NT2/D1 (cell line): ENCODE data around the gene MAX.
A peak's percentile ranks its signal among the peaks of the same experiment; 100 is the strongest.

ENCODE experiments used
- DNase-seq: peaks from one replicate; pipeline ENCODE4 v3.0.0-alpha.2; 2011; ENCODE audit warnings: low read depth, low spot score
- H3K27me3 ChIP-seq: 2 replicates; pipeline ENCODE4 v1.6.0; 2011; ENCODE audit warnings: mild to moderate bottlenecking; ENCODE audit not compliant: insufficient read length, insufficient read depth
- H3K36me3 ChIP-seq: 2 replicates; pipeline ENCODE4 v1.6.1; 2011; ENCODE audit warnings: mild to moderate bottlenecking, low read length, mixed read lengths; ENCODE audit not compliant: insufficient read depth, insufficient read length
- H3K4me1 ChIP-seq: 2 replicates; pipeline ENCODE4 v1.5.1; 2011; ENCODE audit not compliant: insufficient read depth, insufficient read length
- H3K4me3 ChIP-seq: 2 replicates; pipeline ENCODE4 v1.5.1; 2011; ENCODE audit warnings: low read depth; ENCODE audit not compliant: insufficient read length
- H3K9ac ChIP-seq: 2 replicates; pipeline ENCODE4 v1.6.0; 2011; ENCODE audit warnings: low read depth; ENCODE audit not compliant: insufficient read length
- H3K9me3 ChIP-seq: 2 replicates; pipeline ENCODE4 v1.5.1; 2011; ENCODE audit warnings: mild to moderate bottlenecking, low read length; ENCODE audit not compliant: insufficient read depth
- SUZ12 ChIP-seq: IDR thresholded peaks from 2 replicates; pipeline ENCODE4 v1.6.1; 2011; ENCODE audit not compliant: insufficient read length, insufficient read depth; ENCODE audit errors: extremely low read depth
- YY1 ChIP-seq: IDR thresholded peaks from 2 replicates; pipeline ENCODE4 v1.6.1; 2011; ENCODE audit not compliant: insufficient read length, insufficient read depth
- ZNF274 ChIP-seq: IDR thresholded peaks from 2 replicates; pipeline ENCODE4 v1.6.1; 2011; ENCODE audit warnings: mild to moderate bottlenecking, low read depth, low read length

The MAX gene

GRCh38 chr14:65102441-65103149 lies at the start of gene MAX:
Gene MAX, minus strand, starts transcription at chr14:65102517. Its CDS starts 178 bp downstream, at chr14:65102339.
- peaks cover 16% of the 10 kb centered on the region for H3K36me3 ChIP-seq
- H3K4me3 ChIP-seq: peak within 1 kb of the TSS; percentile 74
- H3K4me1 ChIP-seq: no peaks in the 10 kb centered on the region
- H3K9me3 ChIP-seq: no peaks in the 10 kb centered on the region
- H3K9ac ChIP-seq: peak within 1 kb of the TSS; percentile 82
- no peaks in the 10 kb centered on the region for H3K27me3 ChIP-seq
- no peak for TF ChIP-seq ZNF274
- no peak for TF ChIP-seq YY1
- TF ChIP-seq SUZ12: no peak
- DNase-seq: peak; percentile 91

DNA sequence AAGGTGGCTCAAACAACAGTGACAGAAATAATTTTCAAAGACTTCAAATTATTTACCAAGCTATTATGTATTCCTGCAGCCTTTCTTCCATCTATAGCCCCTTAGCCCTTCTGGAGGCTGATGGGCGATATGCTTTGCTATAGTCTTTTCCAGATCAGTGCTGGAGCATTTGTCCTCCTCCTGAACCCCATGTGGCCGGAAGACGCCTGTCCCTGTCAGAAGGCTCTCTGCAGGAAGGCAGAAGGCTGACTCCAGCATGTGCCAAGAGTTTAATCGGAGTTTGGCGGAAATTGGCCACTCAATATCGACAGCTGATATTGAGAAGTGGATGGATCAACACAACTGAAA lies 49.3 kb upstream of the MAX start:
- no peaks in the 10 kb centered on the region for H3K27me3 ChIP-seq
- no peaks in the 10 kb centered on the region for H3K36me3 ChIP-seq

GRCh38 chr14:65150898-65151608 lies 48.7 kb upstream of the MAX start:
- Histone ChIP-seq H3K9ac (no peak overlapping the region), H3K4me3 (no peak overlapping the region), H3K36me3 (no peaks in the 10 kb centered on the region), H3K27me3 (no peaks in the 10 kb centered on the region), H3K9me3 (no peaks in the 10 kb centered on the region), H3K4me1 (peaks cover 2% of the 10 kb centered on the region)
- DNase-seq: no peak
- no peak for TF ChIP-seq YY1
- no peak for TF ChIP-seq ZNF274
- TF ChIP-seq SUZ12: no peak

More for the DNA sequence above, 49.3 kb upstream of the MAX start:
- Histone ChIP-seq H3K9ac (no peak overlapping the region), H3K9me3 (no peaks in the 10 kb centered on the region), H3K4me1 (peaks cover 4% of the 10 kb centered on the region), H3K4me3 (no peak overlapping the region)
- TF ChIP-seq SUZ12 (no peak), YY1 (no peak), ZNF274 (no peak)
- DNase-seq: no peak

DNA sequence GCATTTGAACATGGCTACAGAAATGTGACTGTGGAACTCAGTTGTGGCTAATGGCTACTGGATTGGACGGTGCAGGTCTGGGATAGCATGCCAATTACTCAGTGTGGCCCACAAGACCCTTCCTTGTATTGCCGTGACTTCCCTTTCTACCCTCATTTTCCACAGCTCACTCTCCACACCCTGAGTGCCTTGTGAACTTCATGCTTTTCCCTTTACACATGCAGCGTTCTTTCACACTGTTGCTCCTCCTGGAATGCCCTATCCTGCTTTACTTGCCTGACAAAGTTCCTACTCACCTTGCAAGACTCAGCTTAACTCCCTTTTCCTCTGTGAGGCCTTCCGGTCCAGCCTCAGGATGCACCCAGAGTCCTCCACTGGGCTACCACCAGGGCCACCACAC lies 46.8 kb upstream of the MAX start:
- no peak for TF ChIP-seq SUZ12
- no peak for TF ChIP-seq YY1
- TF ChIP-seq ZNF274: no peak
- Histone ChIP-seq H3K36me3 (no peaks in the 10 kb centered on the region), H3K27me3 (no peaks in the 10 kb centered on the region), H3K4me1 (peaks cover 2% of the 10 kb centered on the region), H3K9me3 (no peaks in the 10 kb centered on the region), H3K4me3 (no peak overlapping the region), H3K9ac (no peak overlapping the region)
- no peak for DNase-seq

DNA sequence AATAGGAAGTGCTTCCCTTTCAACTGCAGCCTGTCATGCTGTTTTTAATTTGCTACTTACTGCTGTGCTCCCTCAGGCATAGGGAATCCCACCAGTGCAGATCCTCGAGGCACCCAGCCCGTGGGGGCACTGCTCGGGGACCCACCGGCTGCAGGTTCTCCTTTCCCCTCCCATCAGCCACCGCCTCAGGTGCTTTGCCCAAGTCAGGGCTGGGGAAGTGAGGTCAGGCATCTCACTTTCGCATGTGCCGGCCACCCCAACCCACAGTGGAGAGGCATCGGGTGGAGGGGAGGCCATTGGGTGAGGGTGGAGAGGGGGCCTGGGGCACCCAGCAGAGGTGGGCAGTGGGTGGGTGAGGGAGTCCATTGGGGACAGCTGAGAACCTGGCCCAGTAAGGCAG lies 41.9 kb upstream of the MAX start:
- H3K4me1 ChIP-seq: peaks cover 1% of the 10 kb centered on the region
- H3K9ac ChIP-seq: no peak overlapping the region
- TF ChIP-seq YY1: no peak
- no peaks in the 10 kb centered on the region for H3K9me3 ChIP-seq
- no peak overlapping the region for H3K4me3 ChIP-seq
- DNase-seq: no peak
- no peaks in the 10 kb centered on the region for H3K36me3 ChIP-seq
- no peaks in the 10 kb centered on the region for H3K27me3 ChIP-seq

GRCh38 chr14:65142914-65143625 lies 40.8 kb upstream of the MAX start:
- Histone ChIP-seq H3K4me1 (no peaks in the 10 kb centered on the region), H3K9me3 (no peaks in the 10 kb centered on the region), H3K27me3 (no peaks in the 10 kb centered on the region), H3K36me3 (no peaks in the 10 kb centered on the region), H3K4me3 (no peak overlapping the region), H3K9ac (no peak overlapping the region)
- TF ChIP-seq SUZ12 (no peak), ZNF274 (no peak), YY1 (no peak)
- no peak for DNase-seq

DNA sequence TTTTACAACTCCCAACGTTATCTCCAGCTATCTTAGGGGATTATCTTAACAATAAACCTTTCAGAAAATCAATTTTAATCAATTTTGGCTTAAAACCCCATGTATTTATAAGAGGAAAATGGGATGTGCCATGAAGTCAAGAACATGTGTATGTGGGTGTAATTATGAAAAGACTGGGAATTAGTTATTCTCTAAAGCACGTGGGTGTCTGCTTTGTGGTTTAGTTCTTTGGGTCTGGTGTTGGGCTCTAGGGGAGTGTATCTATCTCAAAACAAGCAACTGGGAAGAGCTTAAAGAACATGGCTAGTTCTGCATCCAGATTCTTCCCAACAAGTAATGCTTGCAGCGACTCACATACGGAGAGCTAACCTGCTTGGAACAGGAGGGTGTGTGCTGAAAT lies 40.1 kb upstream of the MAX start:
- H3K36me3 ChIP-seq: no peaks in the 10 kb centered on the region
- no peak overlapping the region for H3K4me3 ChIP-seq
- TF ChIP-seq ZNF274 (no peak), SUZ12 (no peak), YY1 (no peak)
- no peak for DNase-seq
- H3K4me1 ChIP-seq: no peaks in the 10 kb centered on the region
- H3K9ac ChIP-seq: no peak overlapping the region
- H3K27me3 ChIP-seq: no peaks in the 10 kb centered on the region
- no peaks in the 10 kb centered on the region for H3K9me3 ChIP-seq
